GM10847 (cell line): ENCODE measurements around the gene PBX4.

Experiments
- POLR2A ChIP-seq: IDR thresholded peaks from 2 replicates; pipeline ENCODE4 v1.6.1; 2011; ENCODE audit not compliant: insufficient read length; ENCODE audit errors: extremely low read depth

PBX4 gene

DNA sequence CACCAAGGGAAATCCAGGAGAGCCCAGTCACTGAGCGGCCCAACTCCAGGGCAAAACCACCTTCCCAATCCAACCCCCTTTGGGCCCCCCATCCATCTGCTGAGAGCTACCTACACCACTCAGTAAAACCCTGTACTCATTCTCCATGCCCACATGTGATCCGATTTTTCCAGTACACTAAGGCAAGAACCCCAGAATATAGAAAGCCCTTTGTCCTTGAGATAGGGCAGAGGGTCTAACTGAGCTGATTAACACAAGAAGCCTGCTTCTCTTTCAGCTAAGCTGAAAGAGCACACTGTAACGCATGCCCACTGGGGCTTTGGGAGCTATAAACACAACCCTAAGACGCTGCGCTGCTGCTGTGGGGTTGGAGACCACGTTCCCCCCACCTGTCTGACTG, 36.0 kb downstream of the PBX4 start:
- no peak for TF ChIP-seq POLR2A

- TF ChIP-seq POLR2A = no peak
These were observed 37.1 kb downstream of the PBX4 start for GRCh38 chr19:19581391-19581790.

- TF ChIP-seq POLR2A = no peak
These were observed 38.1 kb downstream of the PBX4 start for GRCh38 chr19:19580418-19580817.

GRCh38 chr19:19579533-19580361, 38.7 kb downstream of the PBX4 start:
- no peak for TF ChIP-seq POLR2A

- TF ChIP-seq POLR2A = no peak
These were observed 40.2 kb downstream of the PBX4 start for GRCh38 chr19:19578252-19578651.

GRCh38 chr19:19575411-19575810, 43.1 kb downstream of the PBX4 start:
- TF ChIP-seq POLR2A = no peak

GRCh38 chr19:19571071-19571786, 47.3 kb downstream of the PBX4 start:
- no peak for TF ChIP-seq POLR2A

DNA sequence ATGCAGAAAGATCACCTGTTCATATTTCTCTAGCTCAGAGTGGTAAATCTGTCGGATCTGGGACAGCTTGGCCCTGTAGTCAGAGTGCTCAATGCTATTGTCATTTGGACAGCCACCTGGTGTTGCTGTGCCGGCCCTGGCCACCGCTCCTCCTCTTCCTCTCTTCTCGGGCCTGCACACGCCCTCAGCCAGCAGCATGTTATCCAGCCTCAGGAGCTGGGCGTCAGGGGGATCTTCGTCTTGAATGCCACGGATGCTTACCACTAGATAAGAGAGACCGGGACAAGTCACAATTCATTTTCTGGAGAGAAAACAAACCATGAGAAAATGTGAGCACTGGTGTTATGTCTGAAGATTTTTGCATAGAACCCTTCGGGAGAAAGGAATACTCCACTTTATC, 47.9 kb downstream of the PBX4 start:
- TF ChIP-seq POLR2A = no peak

- no peak for TF ChIP-seq POLR2A
These were observed 49.4 kb downstream of the PBX4 start for GRCh38 chr19:19568802-19569756.

GRCh38 chr19:19567391-19567790, 51.1 kb downstream of the PBX4 start:
- no peak for TF ChIP-seq POLR2A

GRCh38 chr19:19566306-19566705, 52.2 kb downstream of the PBX4 start:
- no peak for TF ChIP-seq POLR2A

DNA sequence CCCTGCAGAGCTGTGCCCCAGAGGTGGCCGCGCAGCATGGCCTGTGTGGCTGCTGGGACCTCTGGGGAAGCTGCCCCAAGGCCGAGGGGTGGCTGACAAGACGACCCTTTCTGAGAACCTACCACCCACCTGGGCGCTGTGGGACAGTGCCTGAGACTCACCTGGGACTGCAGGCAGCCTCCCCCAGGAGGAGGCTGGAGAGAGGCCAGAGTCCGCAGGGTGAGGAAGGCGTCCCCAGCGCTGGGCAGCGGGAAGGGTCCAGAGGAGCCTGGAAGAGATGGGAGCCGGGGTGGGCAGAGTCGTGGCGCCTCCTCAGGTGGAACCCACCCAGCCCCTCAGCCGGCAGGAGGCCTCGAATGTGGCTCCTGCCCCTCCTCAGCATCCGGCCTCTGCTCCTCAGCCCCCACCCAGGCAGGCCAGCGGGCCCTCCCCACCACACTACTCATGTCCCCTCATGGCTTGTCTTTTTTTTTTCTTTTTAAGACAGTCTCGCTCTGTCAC, 55.1 kb downstream of the PBX4 start:
- TF ChIP-seq POLR2A = no peak

DNA sequence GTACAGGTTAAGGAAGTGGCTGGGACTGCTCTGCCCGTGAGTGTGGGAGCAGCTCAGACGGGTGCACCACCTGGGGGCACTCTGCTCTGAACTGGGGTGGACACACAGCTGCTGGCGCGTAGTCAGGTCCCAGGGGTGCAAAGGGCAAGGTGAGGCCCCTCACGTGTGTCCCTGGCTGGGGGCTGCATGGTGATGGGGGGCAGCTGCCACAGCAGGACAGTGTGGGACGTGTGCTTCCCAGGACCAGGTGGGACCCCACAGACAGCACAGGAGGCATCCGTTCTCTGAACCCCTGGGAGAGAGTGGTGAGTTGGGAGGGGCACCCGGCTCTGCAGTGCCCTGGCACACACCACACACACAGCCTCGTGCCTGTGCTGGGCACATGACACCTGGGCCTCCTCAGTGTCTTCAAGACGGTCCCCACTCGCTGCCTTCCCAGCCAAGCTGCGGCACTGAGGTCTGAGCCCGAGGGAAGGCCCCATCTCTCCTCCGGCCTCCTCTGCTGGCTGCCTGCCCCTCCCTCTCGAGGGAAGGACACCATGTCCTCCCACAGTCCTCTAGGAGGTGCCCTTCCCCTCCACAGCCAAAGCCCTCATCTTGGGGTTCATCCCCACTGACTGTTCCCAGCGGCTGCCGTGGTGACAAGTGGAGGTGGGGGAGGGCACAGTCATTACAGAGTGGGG, 55.7 kb downstream of the PBX4 start:
- no peak for TF ChIP-seq POLR2A

DNA sequence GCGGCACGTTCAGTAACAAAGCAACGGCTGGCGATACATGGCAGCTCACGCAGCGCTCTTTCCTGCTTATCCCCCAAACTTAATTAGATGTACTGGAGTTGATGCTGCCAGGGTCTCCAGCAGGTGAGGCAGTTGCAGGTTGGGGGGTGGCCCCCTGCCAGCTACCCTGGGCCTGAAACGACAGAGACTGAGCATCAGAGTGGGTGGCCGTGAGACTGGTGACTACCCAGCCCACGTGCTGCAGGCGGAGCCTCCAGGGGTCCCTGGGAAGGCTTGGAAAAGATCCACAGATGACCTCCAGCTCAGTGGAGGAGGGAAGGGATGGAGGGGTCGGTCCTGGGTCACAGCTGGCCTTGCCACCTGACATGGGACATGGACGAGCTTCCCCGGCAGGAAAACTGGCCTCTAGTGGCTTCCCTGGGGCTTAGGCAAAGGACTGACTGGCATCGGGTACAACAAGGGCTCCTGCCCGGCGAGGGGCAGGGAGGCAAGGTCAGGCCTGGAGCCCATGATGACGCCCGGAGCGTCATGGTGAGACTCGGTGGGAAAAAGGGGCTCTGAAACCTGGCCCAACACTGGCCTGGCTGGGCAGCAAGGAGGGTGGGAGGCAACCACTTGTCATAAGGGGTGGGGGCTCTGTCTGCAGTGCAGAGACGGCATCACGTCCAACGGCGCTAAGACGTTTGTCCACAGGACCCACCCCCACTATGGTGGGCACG, 56.4 kb downstream of the PBX4 start:
- no peak for TF ChIP-seq POLR2A

- no peak for TF ChIP-seq POLR2A
These were observed 58.6 kb downstream of the PBX4 start for GRCh38 chr19:19559931-19560330.

GRCh38 chr19:19558636-19559035, 59.9 kb downstream of the PBX4 start:
- no peak for TF ChIP-seq POLR2A
